Activated T-cell treated with anti-CD3 and anti-CD28 coated beads for 4 hours (primary cell): ENCODE results near the gene NRP2.

Source experiments
- DNase-seq: peaks from one replicate; pipeline ENCODE4 v3.0.0-alpha.2; 2020

Gene NRP2

DNA sequence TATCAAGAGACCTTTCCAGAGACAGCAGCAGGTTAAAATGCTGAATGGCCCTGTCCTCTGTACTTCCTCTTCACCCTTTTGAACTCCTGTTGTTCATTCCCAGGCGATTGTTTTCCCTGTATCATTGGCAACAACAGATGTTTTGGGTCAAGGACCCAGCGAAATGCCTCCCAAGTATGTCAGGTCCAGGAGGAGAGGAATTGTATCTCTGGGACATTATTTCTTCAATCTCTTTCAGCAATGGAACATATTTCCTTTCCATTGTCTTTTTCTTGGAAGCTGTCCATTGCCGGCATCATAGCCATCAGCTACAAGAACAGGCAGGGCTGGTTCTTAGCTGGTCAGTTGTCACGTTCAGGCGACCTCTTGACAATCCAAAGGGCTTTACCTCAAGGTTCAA lies 76.2 kb downstream of the NRP2 start:
- DNase-seq: no peak

DNA sequence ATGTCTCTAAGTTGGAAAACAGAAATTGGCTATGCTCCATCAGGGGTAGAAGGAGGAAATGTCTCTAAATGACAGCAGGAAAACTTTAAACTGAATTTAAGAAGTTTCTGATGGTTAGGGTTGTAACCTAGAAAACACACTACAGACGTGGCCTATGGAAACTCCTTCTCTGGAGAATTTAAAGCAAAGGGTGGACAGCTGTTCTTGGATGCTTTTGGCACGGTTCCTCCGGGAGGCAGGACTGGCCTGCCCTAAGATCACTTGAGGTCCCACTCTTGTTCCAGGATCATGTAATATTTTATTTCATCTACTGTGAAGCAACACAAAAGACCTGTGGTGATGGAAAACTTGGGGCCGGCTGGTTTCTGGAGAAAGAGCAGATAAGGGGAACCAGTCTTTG lies 77.0 kb downstream of the NRP2 start:
- DNase-seq: no peak

DNA sequence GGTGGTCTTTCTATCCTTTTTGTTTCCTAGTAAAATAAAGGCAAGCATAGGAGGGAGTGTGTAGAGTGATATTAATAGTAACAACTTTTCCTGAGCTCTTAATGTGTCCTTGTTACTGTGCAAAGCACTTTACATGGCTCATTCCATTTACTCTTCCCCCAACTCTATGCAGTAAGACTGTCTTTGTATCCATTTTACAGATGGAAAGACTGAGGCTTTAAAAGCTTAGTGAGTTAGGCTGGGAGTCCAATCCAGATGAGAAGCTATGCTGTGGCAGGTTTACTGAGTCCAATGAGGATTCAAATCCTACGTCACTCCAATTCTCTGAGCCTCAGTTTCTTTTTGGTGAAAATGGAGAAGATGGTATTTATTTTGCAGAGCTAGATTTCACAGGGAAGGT lies 77.4 kb downstream of the NRP2 start:
- no peak for DNase-seq

DNA sequence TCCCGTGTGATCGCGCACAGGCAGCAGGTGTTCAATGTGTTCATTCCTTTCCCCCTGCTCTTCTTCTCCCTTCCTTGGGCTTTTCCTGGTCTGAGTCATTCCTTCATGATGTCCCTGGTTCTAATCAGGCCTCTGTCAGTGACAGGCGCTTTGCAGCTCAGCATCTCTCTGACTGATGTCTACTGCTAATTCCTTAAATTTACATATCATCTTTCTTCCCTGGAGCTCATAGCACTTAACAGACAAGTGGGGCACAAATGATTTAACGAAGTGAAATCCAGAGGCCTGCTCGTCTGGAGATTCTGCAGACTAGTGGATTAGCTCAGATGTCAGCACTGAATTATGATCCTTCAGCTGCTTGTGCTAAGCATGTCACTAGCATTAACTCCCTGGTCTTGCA lies 77.9 kb downstream of the NRP2 start:
- DNase-seq: no peak

DNA sequence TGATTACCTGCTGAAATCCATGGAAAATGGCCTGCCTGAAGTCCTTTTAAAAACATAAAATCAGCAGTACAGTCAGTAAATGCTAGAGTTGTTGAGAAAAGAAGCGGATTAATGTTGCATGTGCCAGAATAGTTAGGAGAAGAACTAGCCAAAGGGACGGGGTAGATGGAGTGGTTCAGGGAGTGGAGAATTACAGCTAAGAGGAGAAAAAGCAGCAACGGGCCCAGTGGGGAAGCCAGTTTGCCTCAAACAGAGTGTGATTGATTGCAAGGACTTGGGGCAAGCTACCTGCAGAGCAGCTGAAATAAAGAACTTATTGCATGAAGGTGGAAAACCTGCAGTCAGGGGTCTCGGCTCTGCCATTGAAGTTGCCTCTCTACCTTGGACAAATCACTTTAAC lies 79.1 kb downstream of the NRP2 start:
- DNase-seq: no peak

DNA sequence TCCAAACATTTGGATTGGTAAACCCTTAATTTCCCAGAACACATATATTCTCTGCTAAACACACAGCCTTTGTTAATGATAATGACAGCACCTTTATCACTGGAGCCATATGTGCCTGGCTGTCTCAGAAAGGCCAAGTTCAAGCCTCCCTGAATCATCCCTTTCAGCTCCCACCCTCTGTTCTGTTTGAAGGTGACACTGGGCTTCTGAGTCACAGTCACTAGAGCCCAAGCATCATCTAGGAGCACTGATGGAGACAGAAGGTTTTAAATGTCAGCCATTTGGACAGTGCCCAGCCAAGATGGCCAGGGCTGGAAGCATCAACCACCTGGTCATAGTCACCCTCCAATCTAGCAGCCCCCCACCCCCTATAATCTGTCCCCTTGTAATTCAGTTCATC lies 80.6 kb downstream of the NRP2 start:
- no peak for DNase-seq

DNA sequence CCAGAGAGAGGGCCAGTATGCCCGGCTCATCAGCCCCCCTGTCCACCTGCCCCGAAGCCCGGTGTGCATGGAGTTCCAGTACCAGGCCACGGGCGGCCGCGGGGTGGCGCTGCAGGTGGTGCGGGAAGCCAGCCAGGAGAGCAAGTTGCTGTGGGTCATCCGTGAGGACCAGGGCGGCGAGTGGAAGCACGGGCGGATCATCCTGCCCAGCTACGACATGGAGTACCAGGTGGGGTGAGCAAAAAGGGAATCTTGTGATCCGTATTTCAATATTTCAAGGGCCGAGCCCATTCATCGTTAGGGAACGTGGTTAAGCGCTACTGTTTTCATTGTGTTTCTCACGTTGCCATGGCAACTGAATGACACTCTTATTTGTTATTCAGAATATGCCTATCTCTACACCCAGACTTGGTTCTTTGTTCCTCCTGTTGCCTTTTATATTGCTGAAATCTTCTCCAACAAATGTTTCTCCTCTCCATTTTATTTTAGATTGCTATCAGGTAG lies 81.5 kb downstream of the NRP2 start:
- DNase-seq: no peak

DNA sequence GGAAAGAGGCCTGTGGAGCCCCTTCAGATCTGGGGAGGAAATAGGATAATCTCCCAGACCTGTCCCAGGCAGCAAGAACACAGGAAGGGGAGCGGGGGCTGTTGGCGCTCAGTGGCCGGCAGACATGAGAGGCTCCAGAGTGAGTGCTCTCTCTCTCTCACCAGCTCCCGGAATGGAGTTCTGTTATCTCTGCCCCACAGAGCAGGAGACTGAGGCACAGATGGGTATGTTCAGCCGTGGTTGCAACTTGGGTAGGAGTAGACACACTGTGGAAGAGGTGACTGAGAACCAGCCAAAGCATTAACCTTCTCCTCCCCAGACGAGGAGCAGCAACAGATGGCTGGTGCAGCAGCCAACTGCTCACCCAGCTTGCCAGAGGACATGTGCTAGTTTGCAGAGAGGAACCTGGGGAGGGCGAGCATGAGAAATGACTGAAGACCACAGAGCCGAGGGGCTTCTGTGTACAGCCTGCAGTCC lies 82.0 kb downstream of the NRP2 start:
- DNase-seq: no peak

DNA sequence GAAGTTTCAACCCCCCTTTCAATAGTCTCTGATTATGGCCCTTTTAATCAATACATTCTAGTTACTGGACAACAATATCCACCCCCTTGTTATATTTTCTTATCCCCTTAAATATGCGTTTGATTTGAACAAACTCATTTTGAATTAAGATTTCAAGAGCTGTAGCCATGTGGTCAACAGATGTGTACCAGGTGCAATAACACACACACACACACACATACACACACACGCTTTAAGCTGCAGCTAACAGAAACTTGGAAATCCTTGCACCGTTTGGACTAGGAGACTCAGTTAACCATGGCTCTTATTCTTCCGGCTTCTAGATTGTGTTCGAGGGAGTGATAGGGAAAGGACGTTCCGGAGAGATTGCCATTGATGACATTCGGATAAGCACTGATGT lies 82.8 kb downstream of the NRP2 start:
- DNase-seq: no peak

DNA sequence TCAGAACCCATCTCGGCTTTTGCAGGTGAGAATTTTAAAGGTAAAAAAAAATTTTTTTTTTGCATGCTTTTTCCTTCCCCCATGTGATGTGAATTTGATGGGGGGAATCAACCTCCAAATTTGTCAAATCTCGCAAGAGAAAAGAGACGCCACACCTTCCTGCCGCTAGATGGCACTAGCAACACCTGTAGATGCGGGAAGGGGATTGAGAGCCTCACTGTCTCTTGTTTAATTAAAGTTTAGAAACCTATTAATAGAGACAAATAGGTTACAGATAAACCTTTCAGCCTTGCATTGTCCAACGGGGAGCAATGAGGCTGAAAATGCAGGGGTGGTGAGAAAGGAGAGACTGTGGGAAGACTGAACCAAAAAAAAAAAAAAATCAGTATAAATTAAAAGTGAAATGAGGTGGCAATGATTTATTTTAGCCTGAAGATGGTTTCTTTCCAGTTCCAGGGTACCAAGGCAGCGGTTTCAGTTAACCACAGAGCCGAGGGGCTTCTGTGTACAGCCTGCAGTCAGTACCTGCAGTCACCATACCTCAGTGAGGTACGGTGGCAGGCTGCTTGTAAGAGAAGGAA lies 84.6 kb downstream of the NRP2 start:
- DNase-seq: peak; percentile 44

DNA sequence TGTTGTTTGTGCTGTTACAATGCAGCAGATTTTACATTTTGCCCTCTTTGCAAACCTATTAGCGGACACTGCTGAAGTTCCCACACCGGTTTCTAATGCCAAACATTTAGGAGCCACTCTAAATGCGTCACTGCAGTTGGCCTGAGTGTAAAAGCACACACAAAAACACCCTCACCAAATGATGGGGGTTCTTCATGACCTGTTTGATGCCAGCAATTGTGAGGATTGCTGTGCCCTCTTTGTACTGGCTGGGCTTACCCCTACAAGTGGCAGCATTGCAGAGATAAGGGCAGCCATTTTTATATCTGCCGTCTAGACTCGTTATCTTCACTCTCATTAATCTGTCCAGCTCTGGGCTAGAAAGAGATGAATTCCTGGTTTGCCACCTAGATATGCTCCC lies 85.3 kb downstream of the NRP2 start:
- no peak for DNase-seq

DNA sequence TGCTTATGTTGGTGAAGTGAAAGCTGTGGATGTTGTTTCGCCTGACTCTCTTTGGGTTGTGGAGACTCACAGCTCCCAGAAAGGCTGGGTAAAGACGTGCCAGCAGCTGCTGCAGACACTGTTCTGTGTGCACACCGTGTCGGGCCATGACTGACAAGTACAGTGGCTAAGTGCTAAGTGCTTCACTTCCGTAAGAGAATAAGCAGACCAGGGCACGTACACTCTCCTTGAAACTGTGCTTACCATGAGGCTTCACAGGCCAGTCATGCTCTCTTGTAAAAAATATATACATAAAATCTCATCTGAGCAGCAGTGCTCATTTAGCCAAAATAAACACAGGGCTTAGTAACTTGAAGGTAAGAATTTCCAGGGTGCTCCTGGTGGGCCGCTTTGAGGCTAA lies 86.0 kb downstream of the NRP2 start:
- no peak for DNase-seq

DNA sequence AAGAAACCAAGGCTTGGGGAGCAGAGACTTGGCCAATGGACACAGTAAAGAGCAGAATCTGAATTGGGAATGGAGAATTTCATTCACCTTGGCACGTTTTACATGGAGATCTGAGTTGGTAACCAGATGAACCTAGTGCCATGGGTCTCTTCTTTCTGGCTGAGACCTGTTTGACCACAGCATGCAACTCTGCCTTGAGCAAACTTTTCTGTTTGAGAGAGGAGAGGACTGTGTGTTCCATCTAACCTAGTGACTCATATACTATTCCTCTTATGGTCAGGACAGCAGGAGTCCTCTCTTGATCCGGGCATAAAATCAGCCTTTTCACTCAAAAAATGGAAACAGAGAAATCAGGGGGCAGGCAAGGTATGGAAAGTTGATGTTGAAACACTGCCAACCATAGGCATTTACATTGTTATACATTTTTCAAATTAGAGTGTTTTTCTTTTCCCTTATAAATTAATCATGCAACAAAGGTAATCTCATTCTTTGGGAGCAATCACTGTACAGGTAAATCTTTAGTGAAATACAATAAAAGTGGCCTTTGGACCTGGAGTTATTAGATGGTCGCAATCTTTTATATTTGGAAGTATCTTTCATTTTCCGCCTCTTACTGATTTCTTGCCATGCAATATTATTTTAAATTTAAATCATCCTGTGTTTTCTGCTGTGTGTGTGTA lies 86.7 kb downstream of the NRP2 start:
- DNase-seq: no peak

DNA sequence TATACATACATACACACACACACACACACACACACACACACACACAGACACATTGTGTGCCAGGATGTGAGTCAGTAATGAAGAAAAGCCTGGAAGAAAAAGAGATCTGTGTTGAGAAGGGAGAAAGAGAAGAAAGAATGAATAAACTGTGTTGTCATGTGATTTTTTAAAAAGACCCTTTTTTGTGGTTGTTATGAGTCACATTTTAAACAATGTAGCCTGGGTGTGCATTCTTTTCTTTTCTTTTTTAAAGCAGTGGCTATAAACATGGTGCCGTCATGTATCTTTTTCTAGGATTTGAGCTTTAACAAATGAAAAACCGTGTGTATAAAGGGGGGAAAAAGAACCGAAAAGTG lies 87.2 kb downstream of the NRP2 start:
- DNase-seq: no peak

DNA sequence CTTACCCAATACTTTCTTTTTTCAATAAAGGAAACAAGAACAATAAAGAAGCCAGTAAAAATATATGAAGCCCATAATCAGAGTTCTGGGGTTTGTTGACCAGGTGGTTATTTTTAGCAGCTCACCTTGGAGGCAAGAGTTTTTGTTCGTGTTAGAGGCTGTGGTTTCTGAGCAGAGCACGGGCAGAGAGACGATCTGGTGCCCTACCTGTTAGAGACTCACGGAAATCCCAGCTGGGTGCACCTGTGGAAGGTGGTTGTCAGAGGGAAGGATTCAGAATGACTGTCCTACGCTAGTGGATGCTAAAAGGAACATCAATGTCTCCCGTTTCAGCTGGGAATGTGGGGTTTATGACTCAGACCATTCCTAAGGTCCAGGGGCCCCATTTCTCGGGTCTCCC lies 87.6 kb downstream of the NRP2 start:
- no peak for DNase-seq

DNA sequence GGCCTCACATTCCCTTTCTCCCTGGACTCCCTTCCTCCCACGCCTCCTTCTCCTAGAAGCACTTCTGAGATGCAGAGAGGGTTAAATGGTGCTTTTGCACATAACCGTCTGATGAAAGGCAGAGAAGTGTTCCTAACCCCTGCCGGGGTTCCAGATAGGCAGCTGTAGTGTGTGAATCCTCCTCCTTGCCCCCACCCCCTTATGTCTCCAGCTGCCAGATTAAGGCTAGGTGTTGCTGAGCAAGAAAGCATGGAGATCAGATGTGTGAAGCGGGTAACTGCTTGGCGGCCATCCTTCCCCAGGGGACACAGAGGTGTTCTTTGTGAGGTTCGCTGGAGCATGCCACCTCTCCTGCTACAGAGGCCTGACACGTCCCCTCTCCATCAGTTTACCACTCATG lies 88.3 kb downstream of the NRP2 start:
- no peak for DNase-seq

DNA sequence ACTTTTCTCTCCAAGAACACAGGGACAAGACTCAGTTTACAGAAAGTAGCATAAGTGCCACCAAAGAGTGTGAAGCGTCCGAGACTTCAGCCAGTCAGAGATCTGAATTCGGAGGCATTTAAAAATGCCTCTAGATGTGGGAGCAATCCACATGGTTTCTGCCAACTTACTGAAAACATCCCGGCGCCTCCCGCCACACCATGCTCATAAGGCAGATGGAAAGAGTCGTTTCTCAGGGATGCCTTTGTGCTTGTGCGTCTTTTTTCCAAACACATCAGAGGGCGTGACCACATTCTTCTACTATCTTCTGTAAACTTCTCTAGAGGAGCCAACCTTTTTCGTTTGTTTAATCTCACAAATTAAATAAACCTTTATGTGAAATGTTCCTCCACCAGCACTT lies 88.7 kb downstream of the NRP2 start:
- no peak for DNase-seq

DNA sequence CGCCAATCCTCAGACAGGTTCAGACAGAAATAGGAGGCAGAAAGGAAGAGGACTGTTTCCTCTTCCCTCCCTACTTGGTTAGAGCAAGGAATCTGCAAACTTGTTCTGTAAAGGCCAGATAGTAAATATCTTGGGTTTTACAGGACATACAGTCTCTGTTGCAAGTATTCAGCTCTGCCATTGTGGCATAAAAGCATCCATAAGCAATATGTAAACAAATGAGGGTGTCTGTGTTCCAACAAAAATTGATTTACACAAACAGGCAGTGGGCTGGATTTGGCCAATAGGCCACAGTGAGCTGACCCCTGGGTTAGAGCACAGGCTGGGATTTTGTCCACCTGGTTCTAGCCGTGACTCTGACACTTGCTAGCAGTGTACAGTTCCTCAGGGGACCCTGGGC lies 89.4 kb downstream of the NRP2 start:
- DNase-seq: no peak

DNA sequence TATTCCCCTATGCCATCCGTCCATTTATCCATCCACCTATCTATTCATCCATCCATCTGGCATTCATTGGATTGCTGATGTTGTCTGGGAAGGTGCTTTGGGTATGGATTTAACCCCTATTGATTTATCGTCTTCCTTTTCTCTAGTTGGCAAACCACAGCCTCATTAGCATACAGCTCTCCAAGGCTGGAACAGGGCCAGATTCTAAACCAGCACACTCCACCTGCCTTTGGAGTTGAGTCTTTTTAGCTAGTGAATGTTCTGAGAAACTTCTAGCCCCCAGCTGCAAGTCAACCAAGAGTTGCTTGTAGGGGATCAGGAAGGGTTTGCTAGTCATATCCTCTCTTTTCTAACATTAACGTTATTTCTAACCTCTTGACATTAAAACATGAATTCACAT lies 90.7 kb downstream of the NRP2 start:
- DNase-seq: no peak

DNA sequence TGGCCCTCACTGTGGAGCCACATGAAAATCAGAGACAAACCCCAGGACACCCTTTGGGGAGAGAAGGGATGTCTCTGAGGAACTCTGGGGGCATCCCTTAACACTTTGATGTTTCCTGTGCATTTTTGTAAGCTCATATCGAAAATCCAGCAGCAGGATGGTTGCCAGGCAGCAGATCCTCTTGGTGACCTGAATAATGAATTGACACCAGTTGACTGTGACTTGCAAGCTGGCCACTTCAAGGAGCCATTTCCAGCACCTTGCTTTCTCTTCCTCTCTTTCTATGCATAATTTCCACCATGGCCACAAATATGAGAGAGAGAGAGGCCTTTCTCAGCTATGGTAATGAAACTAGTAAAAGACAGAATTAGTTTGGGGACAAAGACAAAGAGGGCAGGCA lies 91.7 kb downstream of the NRP2 start:
- DNase-seq: no peak

DNA sequence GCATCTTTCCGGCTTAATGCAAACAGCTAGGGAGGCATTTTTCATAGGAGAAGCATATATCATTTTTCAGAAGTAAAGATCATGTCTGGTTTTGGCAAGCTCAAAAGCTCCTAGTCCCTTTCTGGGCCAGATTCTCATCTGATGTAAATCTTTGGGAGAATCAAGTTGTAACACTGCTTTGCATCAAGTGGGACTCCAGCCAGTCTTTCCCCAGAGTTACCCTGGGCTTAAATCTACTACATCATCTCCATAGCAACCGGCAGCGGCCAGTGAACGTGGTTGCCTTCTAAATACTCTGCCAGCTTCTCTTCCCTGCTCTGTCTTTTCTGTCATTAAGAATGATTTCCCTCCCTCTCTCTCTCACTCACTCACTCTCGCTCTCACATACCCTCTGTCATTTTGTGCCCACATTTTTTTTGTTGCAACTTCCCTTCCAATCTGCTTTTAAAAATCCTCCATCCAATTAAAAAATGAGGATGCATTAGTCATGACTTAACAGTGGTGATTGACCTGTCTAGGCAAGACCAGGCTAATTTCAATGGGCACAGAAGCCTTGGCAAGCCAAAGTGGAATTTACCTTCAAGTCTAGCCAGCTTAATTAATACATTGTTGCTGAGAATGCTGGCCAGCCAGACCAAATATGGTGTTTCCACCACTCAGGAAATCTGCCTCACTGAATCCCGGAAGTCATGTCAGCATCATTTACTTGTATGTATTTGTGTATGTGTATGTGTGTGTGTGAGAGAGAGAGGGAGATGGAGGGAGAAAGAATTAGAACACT lies 93.0 kb downstream of the NRP2 start:
- DNase-seq: no peak

DNA sequence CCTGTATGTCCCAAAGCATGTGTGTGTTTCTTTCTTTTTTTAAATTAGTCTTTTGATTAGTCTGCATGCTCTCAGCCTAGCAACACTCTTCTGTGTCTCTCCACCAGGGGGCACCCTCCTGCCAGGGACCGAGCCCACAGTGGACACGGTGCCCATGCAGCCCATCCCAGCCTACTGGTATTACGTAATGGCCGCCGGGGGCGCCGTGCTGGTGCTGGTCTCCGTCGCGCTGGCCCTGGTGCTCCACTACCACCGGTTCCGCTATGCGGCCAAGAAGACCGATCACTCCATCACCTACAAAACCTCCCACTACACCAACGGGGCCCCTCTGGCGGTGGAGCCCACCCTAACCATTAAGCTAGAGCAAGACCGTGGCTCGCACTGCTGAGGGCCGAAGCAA lies 93.8 kb downstream of the NRP2 start:
- no peak for DNase-seq

DNA sequence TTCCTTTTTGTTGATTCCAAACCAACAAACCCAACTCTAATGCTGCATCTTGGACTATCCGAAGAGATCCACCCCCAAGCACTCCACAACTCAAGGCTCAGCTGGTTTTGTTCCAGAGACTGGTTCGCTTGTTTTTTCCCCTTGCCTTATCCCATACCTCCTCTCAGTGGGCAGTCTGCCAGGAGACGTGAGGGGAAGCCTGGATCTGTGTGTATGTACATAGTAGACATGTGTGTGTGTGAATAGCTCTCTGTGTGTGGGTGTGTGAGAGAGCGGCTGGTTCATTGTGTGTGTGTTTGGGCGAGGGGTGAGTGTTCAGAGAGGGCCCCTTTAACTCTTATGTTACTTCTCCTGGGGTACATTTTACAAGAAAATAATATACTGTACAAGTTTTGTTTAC lies 94.4 kb downstream of the NRP2 start:
- DNase-seq: no peak

DNA sequence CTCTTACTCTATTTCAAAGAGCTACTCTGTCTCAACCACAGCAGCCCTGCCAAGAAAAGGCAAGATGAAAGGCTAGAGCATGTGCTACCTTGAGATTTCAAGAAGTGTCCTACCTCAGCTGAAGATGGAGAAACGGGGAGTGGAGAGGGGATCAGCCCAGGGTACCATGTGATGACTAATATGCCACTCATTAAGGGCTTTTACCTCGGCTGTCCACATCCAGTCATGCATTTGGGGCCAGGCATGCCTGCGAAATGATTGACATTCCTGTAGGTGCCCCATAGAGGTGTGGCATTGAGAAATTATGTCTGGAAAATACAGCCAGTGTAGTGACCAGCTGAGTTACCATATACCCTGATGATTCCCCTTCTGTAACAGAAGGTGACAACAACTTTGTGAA lies 96.1 kb downstream of the NRP2 start:
- DNase-seq: no peak
